Activated T-cell treated with anti-CD3 and anti-CD28 coated beads for 24 hours (primary cell): ENCODE data around the gene HOXA6.

Experiments used
- DNase-seq: peaks from one replicate; pipeline ENCODE4 v3.0.0-alpha.2; 2020; ENCODE audit warnings: low read depth

HOXA6 gene

GRCh38 chr7:27172823-27173510, 25.4 kb upstream of the HOXA6 start:
- no peak for DNase-seq

GRCh38 chr7:27172315-27172774, 24.8 kb upstream of the HOXA6 start:
- no peak for DNase-seq

- DNase-seq: no peak
Observed at GRCh38 chr7:27171637-27172314, 24.2 kb upstream of the HOXA6 start.

GRCh38 chr7:27171325-27171636, 23.7 kb upstream of the HOXA6 start:
- no peak for DNase-seq

- DNase-seq: no peak
Observed at GRCh38 chr7:27170426-27171324, 23.1 kb upstream of the HOXA6 start.

GRCh38 chr7:27169658-27170425, 22.3 kb upstream of the HOXA6 start:
- no peak for DNase-seq

- no peak for DNase-seq
Observed at GRCh38 chr7:27168265-27168947, 20.8 kb upstream of the HOXA6 start.

GRCh38 chr7:27167916-27168264, 20.3 kb upstream of the HOXA6 start:
- DNase-seq: no peak

- DNase-seq: no peak
Observed at GRCh38 chr7:27166531-27167505, 19.2 kb upstream of the HOXA6 start.

- no peak for DNase-seq
Observed at GRCh38 chr7:27165996-27166530, 18.5 kb upstream of the HOXA6 start.

GRCh38 chr7:27165089-27165995, 17.8 kb upstream of the HOXA6 start, which contains the start of gene HOXA9:
HOXA9 (minus strand) TSS chr7:27165537; CDS start chr7:27165457, 80 bp downstream.
- no peak for DNase-seq

- no peak for DNase-seq
Observed at GRCh38 chr7:27164367-27165088, 17.0 kb upstream of the HOXA6 start.

- no peak for DNase-seq
Observed at GRCh38 chr7:27164045-27164366, 16.4 kb upstream of the HOXA6 start.

GRCh38 chr7:27163288-27164044, 15.9 kb upstream of the HOXA6 start:
- no peak for DNase-seq

GRCh38 chr7:27162561-27163287, 15.2 kb upstream of the HOXA6 start:
- no peak for DNase-seq

- DNase-seq: no peak
Observed at GRCh38 chr7:27161721-27162560, 14.4 kb upstream of the HOXA6 start.
